GM04504 (cell line): ENCODE results near the gene C15orf40.
A peak's percentile ranks its signal among the peaks of the same experiment; 100 is the strongest.

Experiments
- DNase-seq: peaks from one replicate; pipeline ENCODE4 v3.0.0-alpha.2; 2012; ENCODE audit warnings: low read depth

C15orf40 gene

DNA sequence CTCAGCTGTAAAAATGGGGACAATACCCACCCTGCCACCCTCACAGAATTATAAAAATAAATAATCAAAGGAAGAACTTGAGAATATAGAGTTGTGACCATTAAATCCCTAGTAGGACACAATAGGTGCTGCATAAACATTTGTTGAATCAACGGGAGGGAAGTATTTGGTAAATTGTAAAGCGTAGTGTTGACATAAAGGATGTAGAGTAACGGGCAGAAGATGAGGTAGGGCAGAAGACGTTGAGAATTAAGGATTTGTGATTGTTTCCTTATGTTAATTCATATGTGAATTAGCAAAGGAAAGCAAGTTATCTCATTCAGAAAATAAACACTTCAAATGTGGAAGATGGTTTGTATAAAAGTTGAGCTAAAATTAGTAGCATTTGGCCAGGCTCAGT lies 18.3 kb downstream of the C15orf40 start:
- no peak for DNase-seq

DNA sequence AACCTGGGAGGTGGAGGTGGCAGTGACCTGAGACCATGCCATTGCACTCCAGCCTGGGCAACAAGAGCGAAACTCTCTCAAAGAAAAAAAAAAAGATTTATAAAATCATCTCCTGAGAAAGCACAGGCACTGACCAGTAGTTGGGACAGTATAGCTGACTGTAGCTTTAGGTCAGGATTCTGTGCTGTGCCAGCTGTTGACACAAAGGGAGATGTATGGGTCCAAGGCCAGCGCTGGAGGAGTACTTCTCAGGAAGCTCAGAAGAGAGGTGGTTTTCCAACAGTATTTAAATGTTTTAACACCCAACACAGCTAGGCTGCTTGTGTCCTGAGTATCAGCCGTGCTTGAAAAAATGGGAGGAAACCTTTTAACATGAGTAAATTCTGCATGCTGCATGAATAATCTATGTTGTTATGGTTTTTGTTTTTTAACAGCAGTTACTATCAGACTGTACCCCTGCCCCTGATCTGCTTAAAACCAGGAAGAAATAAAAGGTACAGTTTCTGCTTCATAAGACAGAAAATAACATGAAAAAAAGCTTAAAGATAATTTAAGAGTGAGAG lies 18.9 kb downstream of the C15orf40 start:
- DNase-seq, result no peak

DNA sequence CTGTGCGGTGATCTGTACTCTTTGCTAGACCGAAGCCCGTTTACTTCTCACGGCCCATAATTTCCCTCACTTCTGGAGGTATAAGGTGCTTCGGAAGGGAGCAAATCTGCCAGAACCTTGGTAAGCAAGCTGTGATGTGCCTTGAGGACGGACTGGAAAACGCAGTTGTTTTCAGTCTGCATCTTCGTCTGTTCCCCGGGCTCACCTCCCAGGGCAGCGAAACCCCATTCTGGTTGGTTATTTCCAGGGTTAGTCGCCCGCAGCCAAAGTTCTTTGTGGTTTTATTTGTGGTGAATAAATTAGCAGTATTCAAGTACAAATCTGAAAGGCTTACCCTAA lies 25.0 kb downstream of the C15orf40 start:
- peak; percentile 14 for DNase-seq

DNA sequence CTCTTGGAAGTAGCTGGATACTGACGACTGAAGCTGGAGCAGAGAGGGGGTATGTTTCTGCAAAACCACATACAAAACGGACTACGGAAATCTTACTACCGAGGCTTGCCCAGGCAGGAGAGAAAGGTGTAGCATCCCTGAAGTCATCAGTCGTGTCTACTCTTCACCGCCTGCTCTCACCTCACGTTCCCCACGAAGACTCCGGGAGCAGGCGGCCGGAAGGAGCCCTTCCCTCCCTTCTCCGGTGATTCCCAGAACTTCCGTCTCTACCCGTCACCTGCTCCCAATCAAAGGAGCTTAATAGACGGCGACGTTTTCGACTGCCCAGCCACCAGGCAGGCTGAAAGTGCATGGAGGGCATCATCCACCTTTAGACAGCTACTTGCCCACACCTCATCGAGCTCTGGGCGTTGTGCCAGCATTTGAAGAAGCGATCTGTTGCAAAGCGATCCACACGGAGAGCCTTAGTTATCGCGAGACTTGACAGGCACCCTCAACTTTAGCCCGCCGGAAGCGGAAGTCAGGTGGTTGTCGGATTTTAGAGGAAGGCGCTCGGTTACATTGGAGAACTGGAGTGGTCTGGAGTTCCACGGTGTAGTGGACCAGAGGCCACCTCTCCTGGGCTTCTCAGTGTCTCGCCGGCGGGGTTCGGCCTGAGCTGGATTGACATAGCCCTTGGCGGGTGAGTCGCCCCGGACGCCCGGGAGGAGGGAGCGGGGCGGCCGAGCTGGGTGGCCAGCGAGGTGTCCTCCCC lies 25.6 kb downstream of the C15orf40 start, which contains the start of gene RAMAC:
RAMAC (plus strand) TSS at position 523 of the 754 bp plus-strand sequence. CDS start 2,809 bp downstream, outside the sequence.
- peak; percentile 90 for DNase-seq

DNA sequence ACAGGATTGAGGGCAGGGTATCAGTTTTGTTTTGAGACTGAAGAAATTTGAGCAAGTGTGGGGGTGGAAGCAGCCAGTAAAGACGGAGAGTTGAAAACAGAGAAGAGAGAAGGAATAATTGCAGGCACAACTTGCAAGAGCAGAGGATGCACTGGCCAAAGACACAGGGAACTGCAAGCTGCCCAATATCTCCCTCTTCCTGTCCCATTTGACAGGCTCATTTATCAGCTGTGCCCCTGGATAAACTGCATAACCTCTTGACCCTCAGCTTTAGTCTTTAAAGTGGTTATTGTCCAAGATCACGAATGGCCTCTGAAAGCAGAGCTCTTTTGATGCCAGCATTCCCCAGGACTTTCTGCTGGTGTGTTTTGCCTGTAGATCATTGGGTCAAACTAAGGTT lies 30.5 kb downstream of the C15orf40 start:
- DNase-seq, result no peak

DNA sequence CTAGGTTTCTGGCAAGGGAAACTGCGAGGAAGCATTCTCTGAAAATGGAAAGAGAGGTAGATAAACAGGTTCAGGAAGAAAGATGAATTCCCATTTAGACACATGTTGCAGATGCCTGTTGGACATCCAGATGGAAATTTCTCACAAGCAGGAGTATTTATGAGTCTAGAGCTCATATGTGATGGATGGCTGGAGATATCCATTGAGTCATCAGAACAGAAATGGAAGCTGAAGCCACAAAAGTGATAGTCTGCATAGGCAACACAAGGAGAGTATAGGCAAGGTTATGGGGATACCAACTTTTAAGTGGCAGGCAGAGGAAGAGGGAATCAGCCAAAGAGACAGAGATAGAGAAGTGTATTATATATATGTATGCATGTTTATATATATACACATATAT lies 31.7 kb downstream of the C15orf40 start:
- DNase-seq, result no peak

DNA sequence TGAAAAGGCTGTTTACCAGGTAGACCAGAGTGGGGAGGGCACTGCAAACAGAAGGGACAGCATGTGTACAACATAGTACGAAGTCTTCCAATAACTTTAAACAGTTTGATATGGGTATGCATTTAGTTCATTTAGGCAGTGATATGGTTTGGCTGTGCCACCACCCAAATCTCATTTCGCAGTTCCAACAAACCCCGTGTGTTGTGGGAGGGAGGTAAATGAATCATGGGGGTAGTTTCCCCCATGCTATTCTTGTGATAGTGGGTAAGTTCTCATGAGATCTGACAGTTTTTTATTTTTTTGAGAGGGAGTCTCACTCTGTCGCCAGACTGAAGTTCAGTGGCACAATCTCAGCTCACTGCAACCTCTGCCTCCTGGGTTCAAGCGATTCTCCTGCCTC lies 33.0 kb downstream of the C15orf40 start:
- DNase-seq, result no peak

DNA sequence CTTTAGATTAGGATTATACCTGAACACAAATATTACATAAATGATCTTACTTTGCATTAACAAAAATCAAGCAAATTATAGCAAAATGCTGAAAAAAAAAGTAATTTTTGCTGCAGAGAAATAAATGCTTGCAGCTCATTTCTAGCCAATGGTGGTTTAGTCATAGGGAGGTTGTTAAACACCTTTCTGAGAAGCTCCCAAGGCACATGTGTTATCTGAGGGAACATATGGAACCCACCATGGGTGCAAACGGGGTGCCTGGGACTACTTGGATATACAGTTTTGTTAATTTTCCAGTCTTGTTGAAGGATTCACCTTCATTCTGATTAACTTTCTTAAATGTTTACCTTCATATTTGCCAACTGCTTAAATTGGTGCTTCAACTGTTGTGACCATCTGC lies 34.4 kb downstream of the C15orf40 start:
- DNase-seq, result no peak

DNA sequence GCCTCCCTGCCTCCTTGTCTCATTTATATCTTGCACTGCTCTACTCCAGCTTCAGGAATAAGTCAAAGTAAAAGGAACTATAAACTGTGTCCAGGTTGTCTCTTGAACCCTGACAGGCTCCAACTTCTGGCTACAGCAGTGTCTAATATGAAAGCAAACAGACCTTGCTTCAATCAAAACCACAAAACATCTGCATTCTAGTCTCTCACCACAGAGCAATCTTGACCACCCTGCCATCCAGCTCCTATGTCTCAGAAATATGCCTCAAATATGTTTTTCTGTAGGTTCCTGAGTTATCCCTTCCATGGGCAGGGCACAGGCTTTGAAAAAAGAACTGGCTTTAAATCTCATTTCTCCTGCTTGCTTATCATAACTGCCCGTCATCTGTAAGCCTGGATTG lies 38.4 kb downstream of the C15orf40 start:
- no peak for DNase-seq

DNA sequence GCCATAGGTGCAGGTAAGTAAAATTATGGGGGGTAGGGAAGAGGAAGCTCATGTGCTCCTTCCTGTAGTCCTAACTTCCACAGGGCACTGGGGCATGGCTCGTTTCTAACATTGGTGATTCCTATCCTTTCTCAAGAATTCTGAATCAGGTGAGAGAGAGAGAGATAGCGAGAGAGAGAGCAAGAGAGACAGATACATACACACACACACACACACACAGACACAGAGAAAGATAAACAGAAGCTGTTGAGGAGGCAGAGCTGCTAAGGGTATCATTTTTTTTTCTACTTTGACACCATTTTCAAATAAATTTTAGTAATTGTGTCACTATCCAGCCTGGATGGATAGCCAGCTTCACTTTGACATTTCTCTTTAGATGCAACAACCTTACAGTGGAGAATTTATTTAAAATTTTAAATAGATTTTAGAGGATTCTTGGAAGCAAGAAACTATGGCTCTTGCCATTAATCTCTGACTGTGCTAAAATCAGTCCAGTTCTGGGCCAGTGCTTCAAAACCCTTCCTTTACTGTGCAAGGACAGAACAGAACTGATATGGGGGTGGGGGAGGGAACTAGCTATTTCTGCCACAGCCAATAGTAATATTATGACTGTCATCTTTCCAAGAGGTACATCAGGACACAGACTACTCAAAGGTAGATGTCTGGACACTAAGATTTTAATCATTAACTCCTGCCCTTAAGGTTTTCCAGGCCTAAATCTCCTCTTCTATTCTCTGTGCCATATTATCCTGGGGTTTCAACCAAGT lies 40.0 kb downstream of the C15orf40 start:
- no peak for DNase-seq

DNA sequence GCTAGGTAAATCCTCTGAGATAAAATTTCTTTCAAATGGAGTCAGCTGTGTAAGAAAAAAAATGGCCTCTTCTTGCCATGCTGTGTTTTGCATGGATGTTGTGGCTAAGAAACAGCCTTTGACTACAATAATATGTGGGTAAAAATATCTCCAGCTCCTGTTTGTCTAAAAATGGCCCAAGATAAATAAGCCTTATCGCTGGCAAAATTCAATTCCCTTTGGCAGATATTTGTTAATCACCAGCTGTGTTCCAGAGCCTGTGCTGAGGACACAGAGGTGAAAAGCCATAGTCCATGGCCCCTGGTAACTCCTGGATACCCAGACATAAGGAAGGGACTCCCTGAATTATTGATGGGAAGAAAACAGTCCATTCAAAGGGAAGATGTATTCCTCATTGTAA lies 40.7 kb downstream of the C15orf40 start:
- no peak for DNase-seq

DNA sequence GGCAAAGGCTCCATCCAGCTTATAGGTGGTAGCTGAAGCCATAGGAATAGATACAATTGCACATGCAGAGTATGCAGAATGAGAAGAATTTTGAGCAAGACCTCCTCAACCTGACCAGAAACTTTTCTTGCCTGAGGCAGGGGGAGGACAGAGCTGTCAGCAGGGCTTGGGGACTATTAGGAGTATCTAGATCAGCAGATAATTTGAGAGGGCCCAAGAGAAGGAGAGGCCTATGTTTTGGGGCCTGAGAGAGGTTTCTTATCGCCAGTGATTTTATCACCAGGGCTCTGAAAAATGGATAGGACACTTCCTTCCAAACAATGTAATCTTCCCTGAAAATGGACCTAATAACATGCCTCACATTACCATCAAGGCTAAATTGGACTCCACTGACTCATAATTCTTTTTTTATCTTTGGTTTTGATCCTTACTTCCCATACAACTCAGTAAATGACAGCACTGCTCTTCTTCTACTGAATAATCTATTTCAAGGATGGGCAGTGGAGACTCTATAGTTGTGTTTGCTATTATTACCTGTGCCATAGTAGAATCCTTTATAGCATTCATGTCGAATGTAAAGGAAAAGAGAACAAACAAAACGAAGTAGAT lies 41.3 kb downstream of the C15orf40 start:
- DNase-seq, result no peak

DNA sequence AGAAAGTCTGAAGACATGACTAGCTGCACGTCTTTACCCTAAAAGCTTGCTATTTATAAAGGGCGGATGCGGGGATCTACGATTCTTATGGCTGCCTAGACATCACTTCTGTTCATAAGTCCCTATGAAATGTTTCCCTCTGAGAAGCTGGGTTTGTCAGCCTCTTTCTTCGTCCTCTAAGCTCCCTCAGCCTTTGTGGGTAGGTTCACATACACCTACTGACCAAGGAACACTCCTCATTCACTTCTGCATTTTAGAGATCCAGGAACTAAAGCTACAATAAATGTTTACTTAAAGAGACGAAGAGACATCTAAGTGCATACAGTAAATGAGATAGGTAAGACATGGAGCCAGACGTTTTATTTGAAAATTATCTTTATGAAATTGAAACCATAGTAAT lies 42.1 kb downstream of the C15orf40 start:
- DNase-seq, result no peak

DNA sequence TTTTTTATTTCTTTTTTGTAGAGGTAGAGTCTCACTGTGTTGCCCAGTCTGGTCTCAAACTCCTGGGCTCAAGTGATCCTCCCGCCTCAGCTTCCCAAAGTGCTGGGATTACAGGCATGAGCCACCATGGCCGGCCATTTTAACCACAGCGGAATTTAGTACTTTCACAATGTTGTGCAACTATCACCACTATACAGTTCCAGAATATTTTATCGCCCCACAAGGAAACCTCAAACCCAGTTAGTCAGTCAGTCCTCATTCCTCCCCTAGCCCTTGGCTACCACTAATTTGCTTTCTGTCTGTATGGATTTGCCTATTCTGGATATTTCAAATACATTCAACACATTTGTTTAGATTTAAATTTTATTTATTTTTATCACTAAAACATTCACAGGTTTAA lies 43.4 kb downstream of the C15orf40 start:
- peak; percentile 38 for DNase-seq

DNA sequence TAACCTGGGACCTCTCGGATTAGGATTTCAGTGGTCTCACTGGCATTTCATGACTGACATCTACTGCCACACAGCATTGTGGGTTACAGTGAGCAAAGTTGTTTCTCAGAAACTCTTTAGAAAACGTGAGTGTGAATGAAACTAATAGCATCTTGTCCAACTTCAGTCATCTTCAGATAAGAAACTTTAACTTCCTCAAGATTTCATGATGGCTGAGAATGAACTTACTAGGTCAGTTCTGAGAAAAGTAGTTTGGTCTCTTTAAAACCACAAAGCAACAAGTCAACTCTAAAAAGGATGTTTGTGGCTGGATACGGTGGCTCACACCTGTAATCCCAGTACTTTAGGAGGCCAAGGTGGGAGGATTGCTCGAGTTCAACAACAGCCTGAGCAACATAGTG lies 44.8 kb downstream of the C15orf40 start:
- no peak for DNase-seq

DNA sequence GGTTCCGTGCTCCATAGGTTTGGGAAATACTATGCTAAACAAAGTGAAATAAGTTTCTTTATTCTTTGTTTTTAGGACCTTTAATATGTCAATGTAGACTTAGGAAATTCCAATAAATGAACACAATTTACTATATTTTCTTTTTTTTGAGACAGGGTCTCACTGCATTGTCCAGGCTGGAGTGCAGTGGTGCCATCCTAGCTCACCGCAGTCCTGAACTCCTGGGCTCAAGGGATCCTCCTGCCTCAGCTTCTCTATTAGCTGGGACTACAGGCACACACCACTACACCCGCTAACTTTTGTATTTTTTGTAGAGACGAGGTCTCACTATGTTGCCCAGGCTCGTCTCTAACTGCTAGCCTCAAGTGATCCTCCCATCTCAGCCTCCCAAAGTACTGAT lies 46.5 kb downstream of the C15orf40 start:
- DNase-seq, result no peak

DNA sequence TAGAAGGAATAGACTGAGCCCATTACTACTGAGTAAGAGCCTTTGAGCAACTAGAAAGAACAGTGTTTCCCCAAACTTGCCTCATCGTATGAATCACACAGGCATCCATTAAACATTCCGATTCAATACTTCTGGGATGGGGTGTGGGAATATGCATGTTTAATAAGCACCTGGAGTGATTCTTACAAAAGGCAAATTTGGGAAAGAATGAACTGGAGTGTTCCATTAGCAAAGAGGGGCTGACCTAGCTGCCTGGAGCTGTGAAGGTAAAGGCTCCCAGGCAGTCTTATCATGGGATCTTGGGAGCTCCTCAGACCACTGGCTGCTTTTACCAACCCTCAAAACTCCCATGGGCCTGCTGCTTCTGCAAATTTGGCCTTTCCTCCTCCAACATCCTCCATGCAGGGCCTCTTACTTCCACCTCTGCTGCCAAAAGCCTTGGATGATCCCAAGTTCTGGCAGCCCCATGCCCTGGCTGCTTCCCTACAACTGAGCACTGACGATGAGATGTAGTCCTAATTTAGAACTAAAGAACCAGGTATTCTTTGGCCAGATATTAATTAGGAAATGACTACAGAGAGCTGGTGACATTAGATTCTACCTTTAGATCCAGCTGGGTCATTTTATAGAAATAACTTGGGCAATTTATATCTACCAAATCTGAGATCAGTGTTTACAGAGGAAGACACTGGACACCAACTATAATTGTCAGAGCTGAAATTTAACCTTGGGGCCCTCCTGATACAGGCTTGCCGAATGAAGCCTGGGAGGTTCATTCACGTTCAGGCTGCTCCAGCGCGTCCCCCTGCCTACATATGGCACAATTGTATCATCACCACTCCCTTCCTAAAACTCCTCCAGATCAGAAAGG lies 47.7 kb downstream of the C15orf40 start:
- no peak for DNase-seq

DNA sequence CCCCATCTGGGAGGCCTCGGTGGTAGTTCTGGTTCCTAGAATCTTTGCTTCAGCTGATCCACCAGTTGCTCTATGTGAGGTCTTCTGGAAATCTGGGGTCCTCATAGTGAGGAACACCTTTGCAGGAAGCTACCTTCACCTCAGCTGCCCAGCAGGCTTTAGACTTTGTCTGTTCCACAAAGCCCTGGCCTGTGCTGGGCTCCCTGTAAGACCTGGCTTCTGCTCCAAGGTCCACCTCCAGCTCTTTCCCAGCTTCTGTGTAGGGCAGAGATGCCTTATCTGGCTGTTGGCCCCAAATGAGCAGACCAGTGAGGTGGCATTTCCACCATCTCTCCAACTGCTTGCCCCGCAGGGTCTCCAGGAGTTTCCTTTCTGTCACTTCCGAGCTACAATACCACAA lies 50.7 kb downstream of the C15orf40 start:
- DNase-seq, result no peak

DNA sequence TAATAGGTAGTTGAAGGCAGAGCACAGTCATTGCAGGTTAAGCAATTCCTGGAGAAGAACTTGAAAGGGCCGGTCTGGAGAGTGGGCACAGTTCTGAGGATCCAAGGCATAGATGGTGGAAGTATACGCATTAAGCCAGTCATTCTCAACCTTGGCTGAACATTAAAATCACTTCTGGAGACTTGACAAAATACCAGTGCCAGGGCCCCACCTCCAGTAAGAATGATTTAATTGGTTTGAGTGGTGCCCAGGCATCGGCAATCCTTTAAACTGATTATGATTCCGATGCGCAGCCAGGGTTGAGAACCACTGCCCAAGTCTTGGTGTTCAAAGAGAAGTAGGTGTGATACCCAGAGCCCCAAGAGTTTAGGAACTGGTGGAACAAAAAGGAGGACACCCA lies 52.0 kb downstream of the C15orf40 start:
- DNase-seq, result no peak

DNA sequence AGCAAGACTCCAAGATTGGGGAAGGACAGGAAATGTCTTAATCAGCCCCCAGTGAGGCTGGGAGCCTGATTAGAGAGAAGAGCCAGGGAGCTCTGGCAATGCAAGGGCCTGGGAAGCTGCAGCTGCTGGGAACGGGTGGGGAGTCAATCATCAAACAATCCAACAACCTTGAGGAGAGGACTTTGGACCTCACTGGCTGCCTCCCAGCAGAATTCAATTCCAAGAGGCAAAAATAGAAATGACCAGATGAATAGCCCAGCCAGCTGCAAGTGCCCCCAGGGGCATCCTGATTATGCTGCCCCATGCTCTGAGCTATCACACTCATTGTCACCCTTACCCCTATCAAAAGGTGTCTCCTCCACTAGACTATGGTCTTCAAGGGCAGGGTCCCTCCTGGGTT lies 52.8 kb downstream of the C15orf40 start:
- no peak for DNase-seq

DNA sequence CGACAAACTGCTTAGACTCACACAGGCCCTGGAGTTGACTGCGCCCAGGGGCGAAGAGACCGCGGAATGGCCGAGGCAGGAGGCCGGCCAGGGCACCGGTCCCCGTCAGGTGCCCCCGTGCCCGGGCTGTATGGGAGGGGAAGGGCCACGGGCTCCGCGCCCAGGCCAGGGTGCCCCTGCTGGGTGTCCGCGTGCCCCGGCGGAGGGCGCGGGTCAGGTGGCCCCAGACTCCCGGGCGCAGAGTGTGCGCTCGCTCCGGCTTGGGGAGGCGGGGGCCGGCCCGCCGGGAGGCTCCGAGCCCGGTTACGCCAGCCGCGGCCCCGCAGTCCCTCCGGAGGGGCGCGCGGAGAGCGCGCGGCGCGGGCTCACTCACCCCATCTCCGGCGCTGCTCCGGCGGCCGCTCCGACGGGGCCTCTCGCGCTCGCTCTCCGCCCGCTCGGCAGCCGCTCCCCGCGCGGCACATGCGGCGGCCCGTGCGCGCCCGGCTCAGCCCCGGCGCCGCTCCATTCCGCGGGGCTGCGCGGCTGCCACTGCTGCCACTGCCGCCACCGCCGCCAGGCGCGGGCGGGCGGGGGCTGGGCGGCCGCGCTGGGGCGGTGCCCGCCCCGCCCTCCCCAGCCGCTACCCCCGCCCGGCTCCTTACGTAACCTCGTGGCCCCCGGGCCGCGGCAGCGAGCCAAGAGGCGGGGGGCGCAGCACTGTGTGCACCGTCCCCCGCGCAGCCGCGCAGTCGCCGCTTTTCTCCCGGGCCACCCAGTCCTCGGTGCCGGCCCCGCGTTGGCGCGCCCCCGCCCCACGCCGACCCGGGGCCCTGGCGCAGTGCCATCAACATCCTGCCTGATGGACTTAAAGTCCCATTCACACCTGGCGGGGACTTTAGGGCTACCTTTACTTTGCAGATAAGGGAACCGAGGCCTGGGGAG lies 59.0 kb downstream of the C15orf40 start, which contains the start of gene HOMER2:
HOMER2 (minus strand) TSS at position 563 of the 924 bp plus-strand sequence; CDS start at position 378, 185 bp downstream.
- DNase-seq, result no peak
